K562 (cell line): ENCODE measurements around the gene TMEM147. TPM values are rescaled to one million over a fixed set of nuclear protein-coding genes. Genes with fewer than 3 reads are reported as not detected.

Experiments
- CHD7 ChIP-seq: fragments of 200-600 bp; sonication (generic); IDR thresholded peaks from one replicate; pipeline ENCODE4 v1.6.1; 2012; ENCODE audit warnings: mild to moderate bottlenecking, low read depth, low read length, inconsistent platforms
- EWSR1 ChIP-seq: fragments of 450-650 bp; IDR thresholded peaks from 2 replicates; pipeline ENCODE4 v1.6.1; 2018; ENCODE audit warnings: borderline replicate concordance, mild to moderate bottlenecking, low read depth, moderate library complexity; ENCODE audit not compliant: partially characterized antibody
- POLR2H ChIP-seq: IDR thresholded peaks from 2 replicates; pipeline ENCODE4 v1.6.1; 2016; ENCODE audit warnings: missing genetic modification characterization, low read depth, mild to moderate bottlenecking, control low read depth, missing compliant biosample characterization, moderate library complexity
- SNIP1 ChIP-seq: fragments of 450-650 bp; IDR thresholded peaks from 2 replicates; pipeline ENCODE4 v1.7.1; 2017; ENCODE audit warnings: low read depth, mild to moderate bottlenecking
- TAF1 ChIP-seq: IDR thresholded peaks from 2 replicates; pipeline ENCODE4 v1.6.1; 2011; ENCODE audit warnings: mild to moderate bottlenecking, low read length, moderate library complexity; ENCODE audit not compliant: insufficient read depth, control insufficient read depth, severe bottlenecking; ENCODE audit errors: extremely low read depth
- ZBTB12 ChIP-seq: fragments of 250-450 bp; sonication (Bioruptor Pico); IDR thresholded peaks from 2 replicates; pipeline ENCODE4 v1.4.0; 2020
- ZNF184 ChIP-seq: sonication (generic); formaldehyde crosslinking; IDR thresholded peaks from 2 replicates; pipeline ENCODE4 v1.5.0; 2020; ENCODE audit warnings: missing genetic modification reagents
- ZNF444 ChIP-seq: fragments of 250-450 bp; sonication (Bioruptor Pico); IDR thresholded peaks from 2 replicates; pipeline ENCODE4 v1.4.0; 2020; ENCODE audit warnings: mild to moderate bottlenecking, moderate library complexity
- ZNF507 ChIP-seq: conservative IDR thresholded peaks from 2 replicates; pipeline ENCODE4 v1.6.1; 2017; ENCODE audit warnings: missing genetic modification characterization, missing compliant biosample characterization
- polyA plus RNA-seq, 8 experiments: library from polyadenylated mRNA; depleted of rRNA in 4 of 8; stranded (reverse) in 5 of 8; unstranded in 3 of 8; fragments of >200 nt; fragmentation: Nextera tagmentation in 2 of 8; fragmentation: Illumina TruSeq in 1 of 8; extraction: Ambion mirVana in 2 of 8; extraction: Trizol in 1 of 8; gene quantifications; 2 replicates each; pipeline versions ENCODE4 v1.2.1 to v1.2.3, GENCODE V29; 2011 to 2014; ENCODE audit warnings: inconsistent platforms in 1 of 8, missing spikeins in 1 of 8
- total RNA-seq, 7 experiments: library from RNA; depleted of rRNA in 6 of 7; stranded (reverse); fragments of >200 nt in 6 of 7; fragmentation: Illumina TruSeq in 2 of 7; extraction: Trizol in 2 of 7; gene quantifications; 2 replicates each; pipeline versions ENCODE4 v1.2.1 to v1.2.3, GENCODE V29; 2011 to 2021; ENCODE audit warnings: low replicate concordance in 1 of 7
- TF ChIP-seq, protein P1 (sequence below): fragments of 250-450 bp; sonication (Bioruptor Pico); IDR thresholded peaks from 2 replicates; pipeline ENCODE4 v1.8.0; 2021; ENCODE audit warnings: mild to moderate bottlenecking, moderate library complexity
- TF ChIP-seq, protein P2 (sequence below): sonication (generic); formaldehyde crosslinking; IDR thresholded peaks from 2 replicates; pipeline ENCODE4 v1.8.0; 2022; ENCODE audit warnings: missing genetic modification reagents, mild to moderate bottlenecking, borderline replicate concordance

TMEM147 gene
- total and polyA plus RNA-seq, 9 of the 15 experiments (the other 6 are each of a cell fraction or from before 2014, with no cell fraction given), result 73.8 to 194 (median 142) TPM

DNA sequence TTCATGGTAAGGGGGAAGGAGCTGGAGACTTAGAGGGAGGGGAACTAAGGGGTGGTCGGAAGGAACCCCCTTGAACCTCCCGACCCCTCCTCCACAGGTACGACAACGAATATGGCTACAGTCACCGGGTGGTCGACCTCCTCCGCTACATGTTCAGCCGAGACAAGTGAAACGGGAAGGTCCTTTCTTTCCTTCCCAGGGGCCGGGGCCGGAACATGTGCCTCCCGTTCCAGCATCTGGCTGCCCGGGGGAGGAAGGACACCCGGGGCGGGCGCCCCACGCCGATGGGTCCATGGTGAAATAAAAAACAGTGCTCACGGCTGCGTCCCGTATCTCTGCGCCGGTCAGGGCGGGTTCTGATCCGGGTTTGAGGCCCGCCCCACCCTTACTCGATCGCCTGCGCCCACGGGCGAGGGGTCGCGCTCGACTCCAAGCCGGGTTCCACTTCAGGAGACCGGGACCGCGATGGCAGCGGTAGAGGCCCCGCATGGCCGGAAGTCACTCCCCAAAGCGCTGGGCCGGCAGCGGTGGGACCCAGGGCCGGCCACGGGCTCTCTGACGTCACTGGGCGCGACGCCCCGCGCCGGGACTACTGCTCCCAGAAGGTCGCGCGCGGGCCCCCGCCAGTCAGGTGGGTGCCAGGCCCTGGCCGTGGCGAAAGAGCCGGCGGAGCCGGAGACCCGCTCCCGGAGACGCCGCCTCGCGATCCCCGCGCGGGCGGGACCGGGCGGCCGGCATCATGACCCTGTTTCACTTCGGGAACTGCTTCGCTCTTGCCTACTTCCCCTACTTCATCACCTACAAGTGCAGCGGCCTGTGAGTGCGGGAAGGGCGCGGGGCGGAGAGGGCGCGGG, at the start of gene TMEM147 (continued):
- TF ChIP-seq CHD7 (no peak), ZNF184 (CRISPR knock-in tag) (no peak), ZNF507 (tag) (no peak), EWSR1 (no peak), POLR2H (tag) (no peak), SNIP1 (no peak), TAF1 (peak; percentile 80), ZNF444 (no peak), ZBTB12 (CRISPR knock-in tag) (peak; percentile 97)
- TF ChIP-seq, protein P1, sequence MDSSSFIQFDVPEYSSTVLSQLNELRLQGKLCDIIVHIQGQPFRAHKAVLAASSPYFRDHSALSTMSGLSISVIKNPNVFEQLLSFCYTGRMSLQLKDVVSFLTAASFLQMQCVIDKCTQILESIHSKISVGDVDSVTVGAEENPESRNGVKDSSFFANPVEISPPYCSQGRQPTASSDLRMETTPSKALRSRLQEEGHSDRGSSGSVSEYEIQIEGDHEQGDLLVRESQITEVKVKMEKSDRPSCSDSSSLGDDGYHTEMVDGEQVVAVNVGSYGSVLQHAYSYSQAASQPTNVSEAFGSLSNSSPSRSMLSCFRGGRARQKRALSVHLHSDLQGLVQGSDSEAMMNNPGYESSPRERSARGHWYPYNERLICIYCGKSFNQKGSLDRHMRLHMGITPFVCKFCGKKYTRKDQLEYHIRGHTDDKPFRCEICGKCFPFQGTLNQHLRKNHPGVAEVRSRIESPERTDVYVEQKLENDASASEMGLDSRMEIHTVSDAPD (CRISPR knock-in tag), result no peak
- TF ChIP-seq, protein P2, sequence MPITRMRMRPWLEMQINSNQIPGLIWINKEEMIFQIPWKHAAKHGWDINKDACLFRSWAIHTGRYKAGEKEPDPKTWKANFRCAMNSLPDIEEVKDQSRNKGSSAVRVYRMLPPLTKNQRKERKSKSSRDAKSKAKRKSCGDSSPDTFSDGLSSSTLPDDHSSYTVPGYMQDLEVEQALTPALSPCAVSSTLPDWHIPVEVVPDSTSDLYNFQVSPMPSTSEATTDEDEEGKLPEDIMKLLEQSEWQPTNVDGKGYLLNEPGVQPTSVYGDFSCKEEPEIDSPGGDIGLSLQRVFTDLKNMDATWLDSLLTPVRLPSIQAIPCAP (CRISPR knock-in tag), result no peak
